NCI-H2227 (cell line): ENCODE results near the gene SPG11.
A peak's percentile ranks its signal among the peaks of the same experiment; 100 is the strongest.
"Not testable (repeated sequence)": the region's sequence is repeated elsewhere in the genome, so short reads cannot be mapped to it uniquely, and the experiment has no call there.

Experiments used
- DNase-seq: peaks from one replicate; lab custom pipeline; 2025; ENCODE audit not compliant: unreplicated experiment; lab: John Stamatoyannopoulos, UW

SPG11 gene

DNA sequence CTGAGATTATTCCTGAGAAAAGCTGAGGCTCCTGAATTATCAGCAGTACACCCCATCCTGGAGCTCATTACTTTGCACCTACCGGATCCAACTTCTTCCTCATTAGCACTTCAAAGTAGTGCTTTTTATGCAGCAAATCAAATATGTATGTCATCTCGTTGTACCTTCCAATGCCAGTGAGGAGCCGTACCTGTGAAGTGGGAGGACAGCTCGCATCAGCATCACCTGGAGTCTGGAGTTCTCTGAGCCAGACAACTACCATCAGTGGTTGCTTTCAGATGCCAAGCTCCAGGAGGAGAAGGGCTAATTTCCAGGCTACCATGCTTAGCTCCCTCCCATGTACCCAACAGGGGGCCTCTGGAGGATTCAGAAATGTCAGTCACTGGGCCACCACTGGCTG lies 94.1 kb downstream of the SPG11 start:
- DNase-seq, result no peak

DNA sequence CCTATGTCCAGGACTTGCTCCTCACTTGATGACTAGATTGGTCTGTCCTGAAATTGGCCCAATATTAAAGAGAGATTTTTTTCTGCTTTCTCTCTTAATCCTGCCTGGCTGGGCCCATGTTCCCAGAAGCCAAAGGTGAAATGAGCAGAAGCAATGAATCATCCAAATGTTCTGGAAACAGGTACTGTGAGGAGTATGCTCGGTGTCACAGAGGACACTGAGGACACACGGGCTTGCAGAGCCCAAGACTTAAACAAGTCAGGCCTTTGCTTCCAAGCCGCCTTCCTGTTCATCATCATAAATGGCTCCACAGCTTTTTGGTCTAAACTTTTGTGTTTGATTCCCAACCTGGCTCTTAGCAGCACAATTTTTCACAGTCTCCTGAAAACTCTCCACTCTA lies 95.1 kb downstream of the SPG11 start:
- no peak for DNase-seq

DNA sequence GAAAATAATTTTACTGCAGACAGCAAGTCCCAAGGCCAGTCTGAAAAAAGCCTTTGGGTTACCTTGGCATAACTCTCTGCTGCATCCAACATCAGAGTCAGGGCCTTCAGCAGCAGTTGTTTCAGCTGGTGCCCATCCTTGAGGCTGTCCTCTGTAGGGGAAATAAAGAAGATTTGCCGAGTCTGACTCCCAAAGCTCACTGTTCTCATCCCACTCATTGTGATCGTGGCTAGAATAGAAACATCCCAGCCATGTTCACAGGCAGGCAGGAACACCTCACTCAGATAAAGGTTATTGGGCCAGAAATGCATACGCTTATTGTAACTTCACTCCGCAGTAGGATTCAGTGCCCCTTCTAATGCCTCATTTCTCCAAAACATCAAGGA lies 97.3 kb downstream of the SPG11 start:
- DNase-seq, result no peak

DNA sequence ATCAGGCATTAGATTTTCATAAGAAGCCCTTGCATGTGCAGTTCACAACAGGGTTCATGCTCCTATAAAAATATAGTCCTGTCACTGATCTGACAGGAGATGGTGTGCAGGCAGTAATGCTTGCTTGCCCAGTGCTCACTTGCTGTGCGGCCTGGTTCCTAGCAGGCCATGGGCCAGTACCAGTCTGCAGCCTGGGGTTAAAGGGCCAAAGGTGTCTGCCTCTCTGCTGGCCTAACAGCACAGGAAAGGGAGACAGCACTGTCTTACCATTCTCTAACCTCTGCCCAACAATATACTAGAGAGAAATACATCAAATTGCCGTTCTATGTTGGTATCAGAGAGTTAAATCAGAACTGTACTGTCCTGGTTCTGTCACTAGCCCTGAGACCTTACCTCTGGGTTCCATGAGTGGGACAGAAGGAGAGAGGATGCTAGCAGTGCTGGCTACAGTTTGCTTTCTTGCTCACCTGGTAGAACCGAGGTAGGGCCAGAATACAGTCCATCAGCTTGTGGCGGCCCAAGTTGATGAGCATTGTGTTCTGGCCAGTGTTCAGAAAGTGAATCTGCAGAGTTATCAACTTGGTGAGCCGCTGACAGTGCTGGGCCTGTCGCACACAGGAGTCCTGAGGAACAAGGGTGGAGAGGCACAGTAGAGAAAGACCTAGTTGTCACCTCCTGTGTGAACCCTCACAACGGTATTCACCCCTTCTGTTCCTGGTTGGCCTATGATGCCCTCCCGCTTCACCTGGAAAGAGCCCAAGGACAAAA lies 97.9 kb downstream of the SPG11 start:
- no peak for DNase-seq

DNA sequence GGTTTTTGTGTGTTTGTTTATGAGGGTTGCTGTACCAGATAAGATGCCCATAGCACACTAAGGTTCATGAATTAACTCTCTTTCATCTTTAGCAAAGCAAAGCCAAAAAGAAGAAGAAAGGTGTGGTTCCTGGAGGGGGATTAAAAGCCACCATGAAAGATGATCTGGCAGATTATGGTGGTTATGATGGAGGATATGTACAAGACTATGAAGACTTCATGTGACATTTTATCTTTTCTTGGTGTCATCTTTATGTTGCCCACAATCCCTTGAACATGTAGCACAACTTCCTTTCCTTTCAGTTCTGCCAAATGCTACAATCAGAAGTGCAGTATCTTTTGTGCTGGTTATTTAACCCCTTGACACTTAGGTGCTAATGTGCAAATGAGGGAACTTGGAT lies 102.5 kb downstream of the SPG11 start:
- not testable (repeated sequence) for DNase-seq

DNA sequence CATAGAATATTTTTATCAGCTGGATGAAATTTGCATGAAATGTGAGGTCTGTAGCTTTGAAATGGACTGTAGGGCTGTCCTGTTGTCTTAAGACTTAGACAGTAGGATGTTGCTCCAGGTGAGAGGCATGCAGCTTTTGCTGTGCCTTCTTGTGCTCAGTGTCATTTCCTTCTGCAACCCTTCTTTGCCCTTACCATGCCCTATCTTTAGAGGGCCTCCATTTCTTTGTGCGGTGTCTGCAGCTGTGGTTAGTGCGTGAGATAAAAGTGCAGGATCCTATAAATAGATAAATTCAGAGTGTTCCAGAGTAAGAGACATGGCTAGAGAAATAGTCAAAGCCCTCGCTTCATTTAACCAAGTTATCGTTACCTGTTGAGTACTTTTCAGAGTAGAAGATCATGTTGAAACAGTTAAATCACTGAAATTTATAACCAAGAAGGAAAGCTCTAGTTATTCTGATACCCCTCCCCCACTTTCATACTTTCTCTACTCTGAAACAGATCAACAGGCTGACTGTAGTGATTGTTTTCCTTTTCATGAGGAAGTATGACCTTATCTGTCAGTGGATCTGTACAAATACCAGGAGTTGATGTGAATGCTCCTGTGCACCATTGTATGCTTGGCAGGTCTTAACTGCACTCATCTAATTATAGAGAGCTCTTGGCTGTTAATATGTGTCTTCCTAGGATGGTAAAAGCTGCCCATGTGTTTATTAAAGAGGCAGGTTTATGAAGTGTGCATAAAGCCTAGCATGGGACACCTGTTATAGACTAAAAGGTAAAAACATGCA lies 108.3 kb downstream of the SPG11 start:
- peak; percentile 22 for DNase-seq

DNA sequence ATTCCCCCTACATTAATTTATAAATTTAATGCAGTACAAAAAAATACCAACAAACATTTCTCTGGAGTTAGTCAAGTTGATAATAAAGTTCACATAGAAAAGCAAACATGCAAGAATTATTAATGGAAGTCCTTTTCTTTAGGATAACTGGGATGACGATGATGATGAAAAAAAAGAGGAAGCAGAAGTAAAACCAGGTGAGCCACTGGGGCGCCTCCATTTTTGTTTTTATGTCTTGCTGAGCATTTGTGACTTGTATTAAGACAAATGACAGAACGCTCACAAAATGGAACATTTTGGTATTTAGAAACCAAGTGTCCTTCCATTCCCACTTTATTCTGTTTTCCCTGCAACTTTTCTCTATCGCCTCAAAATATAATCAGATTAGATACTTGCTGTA lies 112.7 kb downstream of the SPG11 start:
- DNase-seq, result no peak

DNA sequence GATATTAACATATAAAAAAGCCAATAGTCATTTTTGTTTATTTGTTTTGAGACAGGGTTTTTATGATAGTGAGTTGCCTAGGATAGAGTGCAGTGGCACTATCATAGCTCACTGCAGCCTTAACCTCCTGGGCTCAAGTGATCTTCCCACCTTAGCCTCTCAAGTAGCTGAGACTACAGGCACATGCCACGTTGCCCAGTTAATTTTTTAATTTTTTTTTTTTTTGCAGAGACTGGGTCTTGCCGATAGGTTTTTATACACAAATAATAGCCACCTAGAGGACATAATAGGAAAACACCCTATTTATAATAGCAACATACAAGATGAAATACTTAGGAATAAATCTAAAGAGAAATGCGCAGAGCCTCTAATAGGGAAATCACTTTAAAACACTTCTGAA lies 113.2 kb downstream of the SPG11 start:
- peak; percentile 31 for DNase-seq

DNA sequence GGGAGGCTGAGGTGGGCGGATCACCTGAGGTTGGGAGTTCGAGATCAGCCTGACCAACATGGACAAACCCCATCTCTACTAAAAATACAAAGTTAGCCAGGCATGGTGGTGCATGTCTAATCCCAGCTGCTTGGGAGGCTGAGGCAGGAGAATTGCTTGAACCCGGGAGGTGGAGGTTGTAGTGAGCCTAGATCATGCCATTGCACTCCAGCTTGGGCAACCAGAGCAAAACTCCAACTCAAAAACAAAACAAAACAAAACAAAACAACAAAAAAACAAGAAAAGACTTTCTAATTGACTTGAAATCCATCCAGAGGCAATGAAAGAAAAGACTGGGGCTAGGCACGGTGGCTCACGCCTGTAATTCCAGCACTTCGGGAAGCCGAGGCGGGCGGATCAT lies 114.3 kb downstream of the SPG11 start:
- DNase-seq, result not testable (repeated sequence)

DNA sequence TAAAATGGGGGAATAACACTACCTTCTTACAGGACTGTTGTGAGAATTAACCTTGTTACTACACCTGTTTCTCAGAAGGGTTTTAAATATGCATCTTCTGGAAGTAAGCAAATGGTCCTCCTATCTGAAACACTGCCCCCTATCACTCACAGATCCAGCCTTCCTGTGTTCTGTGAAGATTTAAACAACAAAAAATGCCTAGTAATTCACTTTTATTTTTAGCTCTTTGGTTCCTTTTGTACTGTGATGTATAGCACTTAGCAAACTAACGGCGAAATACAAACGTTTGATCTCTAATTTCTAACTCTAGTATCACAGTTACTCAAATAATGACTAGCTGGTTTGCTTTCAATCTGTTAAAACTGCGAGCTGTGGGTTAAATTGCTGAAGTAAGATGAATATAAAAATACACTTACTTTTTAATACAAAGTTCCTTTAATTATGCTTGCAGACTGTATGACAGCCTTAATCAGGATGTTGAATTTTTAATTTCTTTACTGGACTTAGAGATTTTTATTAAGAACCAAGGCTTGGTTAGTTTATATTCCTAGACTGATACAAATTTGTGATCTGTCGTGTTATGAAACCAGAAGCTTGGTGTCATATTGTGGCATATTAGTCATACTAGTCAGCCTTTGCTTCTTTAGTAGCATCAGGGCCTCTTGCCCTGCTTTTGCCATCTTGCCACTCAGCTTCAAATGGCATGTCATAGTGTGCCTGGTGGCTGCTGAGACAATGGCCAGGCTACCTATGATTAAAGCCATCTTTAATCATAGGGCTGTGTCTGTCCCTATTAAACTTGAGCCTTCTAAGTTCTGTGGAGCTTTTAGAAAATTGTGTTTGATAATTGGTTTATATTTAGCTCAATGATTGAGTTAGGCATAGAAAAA lies 117.3 kb downstream of the SPG11 start:
- DNase-seq, result peak; percentile 45

DNA sequence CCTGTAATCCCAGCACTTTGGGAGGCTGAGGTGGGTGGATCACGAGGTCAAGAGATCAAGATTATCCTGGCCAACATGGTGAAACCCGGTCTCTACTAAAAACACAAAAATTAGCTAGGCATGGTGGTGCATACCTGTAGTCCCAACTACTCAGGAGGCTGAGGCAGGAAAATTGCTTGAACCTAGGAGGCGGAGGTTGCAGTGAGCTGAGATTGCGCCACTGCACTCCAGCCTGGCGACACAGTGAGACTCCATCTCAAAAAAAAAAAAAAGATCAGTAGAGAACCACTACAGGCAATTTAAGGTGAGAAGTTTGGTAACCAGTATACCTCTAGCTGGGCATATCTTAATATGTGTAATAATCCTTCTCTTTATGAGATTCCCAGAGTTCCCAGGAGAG lies 118.7 kb downstream of the SPG11 start:
- DNase-seq, result not testable (repeated sequence)

DNA sequence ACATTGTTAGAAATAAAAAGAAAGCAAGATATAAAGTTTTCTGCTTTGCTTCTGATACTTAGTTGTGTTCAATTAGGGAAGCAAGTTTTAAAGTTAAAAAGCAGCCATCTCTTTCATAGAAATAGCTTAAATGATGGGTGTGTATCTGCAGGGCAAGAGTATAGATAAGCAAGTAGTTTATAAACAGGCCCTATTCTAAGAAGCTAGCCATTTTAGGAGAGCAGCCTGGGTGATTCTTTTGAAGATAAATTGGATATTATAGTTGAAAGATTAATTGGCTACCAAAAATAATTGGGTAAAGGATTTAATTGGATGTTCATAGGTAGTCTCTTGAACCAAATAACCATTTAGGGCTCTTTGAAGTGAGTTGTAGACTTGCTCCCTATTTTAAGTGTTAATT lies 120.9 kb downstream of the SPG11 start:
- no peak for DNase-seq

DNA sequence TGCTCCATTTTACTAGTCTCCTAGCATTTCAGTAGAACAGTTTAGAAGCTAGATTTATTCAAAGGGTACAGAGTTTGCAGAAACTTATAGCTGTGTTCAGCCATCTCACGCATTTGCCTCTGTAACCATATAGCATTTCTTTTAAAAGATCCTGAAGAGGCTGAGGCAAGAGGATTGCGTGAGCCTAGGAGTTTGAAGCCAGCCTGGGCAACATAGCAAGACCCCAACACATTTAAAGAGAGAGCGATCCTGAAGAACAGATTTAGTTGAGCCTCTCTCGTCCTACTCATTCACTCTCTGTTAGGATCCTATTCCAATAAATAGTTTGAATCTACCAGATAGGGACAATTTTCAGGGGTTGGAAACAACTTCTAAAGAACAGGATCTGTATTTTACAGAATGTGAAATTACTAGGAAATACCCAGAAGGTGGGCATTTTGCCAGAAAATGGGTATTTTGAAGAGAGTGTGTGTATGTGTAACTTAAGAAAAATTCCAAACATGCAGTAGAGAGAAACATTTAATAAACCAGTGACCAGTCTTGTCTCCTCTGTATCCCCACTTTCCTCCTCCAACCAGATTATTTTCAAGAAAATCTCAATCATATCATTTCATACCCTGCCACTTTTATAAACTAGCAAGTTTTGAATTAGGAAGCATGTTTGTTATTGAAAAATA lies 122.0 kb downstream of the SPG11 start:
- DNase-seq, result no peak

DNA sequence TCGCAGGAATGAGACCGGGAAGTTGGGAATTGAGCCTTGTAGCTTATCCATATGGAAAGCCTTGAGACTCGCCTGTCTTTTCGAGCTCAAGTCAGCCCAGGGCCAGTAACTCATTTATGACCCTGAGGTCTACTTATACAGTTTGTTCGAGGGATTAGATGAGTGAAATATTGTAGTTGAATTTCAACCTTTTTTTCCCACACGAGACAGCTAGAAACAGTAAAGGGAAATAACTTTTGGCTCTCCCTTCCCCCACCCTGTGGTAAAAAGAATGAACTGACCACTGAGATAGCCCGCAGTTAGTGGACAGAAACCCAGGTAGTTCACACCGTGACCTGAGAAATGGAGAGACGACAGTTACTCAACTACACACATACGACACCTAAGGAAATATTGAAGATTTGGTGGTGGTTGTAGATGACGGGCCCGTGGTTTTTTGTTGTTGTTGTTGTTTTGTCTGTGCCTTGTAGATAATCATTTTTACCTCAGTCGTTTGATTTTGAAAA lies 125.7 kb downstream of the SPG11 start:
- no peak for DNase-seq

DNA sequence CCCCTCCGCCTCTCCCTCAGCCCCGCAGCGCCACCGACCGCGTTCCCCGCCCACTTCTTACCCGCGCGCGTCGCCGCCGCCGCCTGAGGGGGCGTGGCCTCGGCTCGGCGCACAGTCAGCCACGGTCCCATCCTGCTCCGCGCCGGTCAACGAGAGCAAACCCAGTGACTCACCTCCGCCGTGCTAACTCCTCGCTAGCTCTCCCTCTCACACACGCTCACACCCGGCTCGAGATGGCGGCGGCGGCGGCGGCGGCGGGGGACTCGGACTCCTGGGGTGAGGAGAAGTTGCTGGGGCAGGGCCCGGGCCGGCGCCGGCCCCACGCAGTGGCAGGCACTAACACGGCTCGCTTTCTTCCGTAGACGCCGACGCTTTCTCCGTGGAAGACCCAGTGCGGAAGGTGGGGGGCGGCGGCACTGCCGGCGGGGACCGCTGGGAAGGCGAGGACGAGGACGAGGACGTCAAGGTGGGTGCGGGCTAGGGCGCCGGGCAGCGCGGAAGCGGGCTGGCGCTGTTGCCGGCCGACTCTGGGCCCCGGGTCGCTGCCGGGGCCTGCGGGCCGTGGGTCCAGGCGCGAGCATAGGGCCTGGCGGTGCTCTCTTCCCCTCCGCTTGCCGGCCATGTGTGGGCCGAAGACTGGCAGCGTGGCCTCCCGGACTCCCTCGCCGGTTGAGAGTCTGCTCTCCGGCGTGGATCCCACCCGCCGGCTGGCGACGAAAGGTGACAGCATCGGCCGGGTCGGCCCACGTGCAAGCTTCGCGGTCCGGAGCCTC lies 126.3 kb downstream of the SPG11 start, which contains the start of gene EIF3J:
EIF3J (plus strand) TSS at position 186 of the 773 bp plus-strand sequence; CDS start at position 234, 48 bp downstream.
- peak; percentile 94 for DNase-seq

DNA sequence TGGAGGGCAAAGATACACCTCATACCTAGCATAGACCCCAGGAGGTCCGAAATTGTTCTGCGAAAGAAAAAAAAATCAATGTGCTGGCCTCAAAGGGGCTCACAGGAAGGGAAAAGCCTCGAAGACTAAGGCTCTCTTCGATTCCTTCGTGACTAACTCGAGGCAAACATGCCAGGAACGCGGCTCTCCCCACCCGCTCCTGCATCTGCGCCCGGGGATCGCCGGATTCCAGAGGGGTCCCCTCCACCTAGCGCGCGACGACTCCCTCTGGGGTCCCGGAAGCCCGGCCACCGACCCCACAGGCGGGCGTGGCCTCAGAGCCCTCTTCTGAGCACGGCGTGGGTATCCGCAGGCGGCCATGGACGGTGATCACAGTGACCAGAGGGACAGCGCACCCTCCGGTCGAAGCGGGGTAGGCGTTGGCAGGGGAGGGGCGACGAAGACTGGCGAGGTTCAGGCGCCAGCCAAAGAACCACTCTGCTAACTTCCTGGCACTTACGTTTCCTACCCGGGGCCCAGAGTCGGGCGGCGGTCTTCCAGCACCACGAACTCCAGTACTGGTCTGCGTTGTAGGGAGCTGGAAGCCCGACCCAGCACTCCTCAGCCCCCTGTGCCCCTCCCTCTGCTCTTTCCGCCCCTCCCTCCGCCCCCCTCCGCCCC lies 127.0 kb downstream of the SPG11 start:
- peak; percentile 94 for DNase-seq

DNA sequence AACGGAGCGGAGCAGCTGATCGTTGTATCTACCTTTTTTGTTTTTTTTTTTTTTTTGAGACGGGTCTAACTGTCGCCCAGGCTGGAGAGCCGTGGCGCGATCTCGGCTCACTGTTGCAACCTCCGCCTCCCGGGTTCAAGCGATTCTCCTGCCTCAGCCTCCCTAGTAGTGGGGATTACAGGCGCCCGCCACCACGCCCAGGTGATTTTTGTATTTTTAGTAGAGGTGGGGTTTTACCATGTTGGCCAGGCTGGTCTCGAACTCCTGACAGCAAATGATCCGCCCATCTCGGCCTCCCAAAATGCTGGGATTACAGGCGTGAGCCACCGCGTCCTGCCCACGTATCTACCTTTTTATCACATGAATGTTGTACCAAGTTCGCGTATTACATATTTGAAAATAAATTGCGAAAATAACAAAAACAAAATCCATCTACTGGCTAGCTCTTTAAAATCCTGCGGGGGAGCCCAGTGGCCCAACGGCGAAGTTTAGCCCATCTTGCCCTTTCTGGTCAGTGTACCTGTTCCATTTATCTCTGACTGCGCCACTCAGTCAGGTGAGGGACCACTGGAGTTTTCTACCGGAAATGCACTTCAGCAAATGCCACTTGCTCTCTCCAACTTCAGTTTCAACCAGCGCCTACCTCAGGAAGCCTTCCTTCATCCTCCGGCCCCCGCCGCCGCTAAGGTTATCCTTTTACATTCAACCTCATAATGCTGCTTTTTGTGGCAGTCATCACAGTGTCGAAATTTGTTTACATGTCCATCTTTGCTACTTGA lies 127.8 kb downstream of the SPG11 start:
- no peak for DNase-seq

DNA sequence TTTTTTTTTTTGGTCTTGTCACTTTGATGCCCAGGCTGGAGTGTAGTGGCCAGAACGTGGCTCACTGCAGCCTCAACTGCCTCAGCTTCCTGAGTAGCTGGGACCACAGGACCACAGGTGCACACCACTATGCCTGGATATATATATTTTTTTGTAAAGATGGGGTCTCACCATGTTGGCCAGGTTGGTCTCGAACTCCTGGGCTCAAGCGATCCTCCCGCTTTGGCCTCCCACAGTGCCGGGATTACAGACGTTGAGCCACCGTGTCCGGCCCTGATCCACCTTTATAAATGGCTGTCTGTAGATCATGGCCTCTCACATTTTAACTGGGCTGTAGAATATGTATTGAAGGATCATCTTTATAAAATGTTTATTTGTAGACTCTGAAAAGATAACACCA lies 128.4 kb downstream of the SPG11 start:
- no peak for DNase-seq

DNA sequence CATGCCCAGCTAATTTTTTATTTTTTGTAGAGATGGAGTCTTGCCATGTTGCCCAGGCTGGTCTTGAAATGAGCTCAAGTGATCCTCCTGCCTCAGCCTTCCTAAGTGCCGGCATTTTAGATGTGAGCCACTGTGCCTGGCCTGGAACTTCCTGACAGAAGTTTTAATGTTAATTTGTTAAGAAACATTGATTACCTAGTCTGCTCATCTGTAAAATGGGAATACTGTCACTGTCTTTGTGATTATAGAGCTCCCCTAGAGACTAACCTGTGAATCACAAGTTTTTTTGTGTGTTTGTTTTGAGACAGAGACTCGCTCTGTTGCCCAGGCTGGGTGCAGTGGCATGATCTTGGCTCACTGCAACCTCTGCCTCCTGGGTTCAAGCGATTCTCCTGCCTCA lies 130.8 kb downstream of the SPG11 start:
- no peak for DNase-seq
